CD4-positive, CD25-positive, alpha-beta regulatory T cell (primary cell): Measurements from ENCODE around the gene SIGLEC11. TPM values are rescaled to one million over a fixed set of nuclear protein-coding genes. Genes with fewer than 3 reads are reported as not detected.
"Not testable (repeated sequence)": the region's sequence is repeated elsewhere in the genome, so short reads cannot be mapped to it uniquely, and the experiment has no call there.

Experiments used
- ATAC-seq, 2 donors: fragments of 150-1000 bp; cut with Tn5 transposase; one replicate each; pipeline ENCODE4 v1.10.0; 2021; ENCODE audit warnings: low read depth in 2 of 2, moderate number of reproducible peaks in 2 of 2, moderate library complexity in 1 of 2
- DNase-seq, 3 donors: peaks; one replicate each; pipeline versions ENCODE4 v3.0.0 to v3.0.0-alpha.2; 2012 to 2022; ENCODE audit warnings: mixed read lengths in 1 of 3
- H3K27ac ChIP-seq: one replicate; pipeline ENCODE4 v1.7.0; 2013; ENCODE audit warnings: mild to moderate bottlenecking, low read length; ENCODE audit not compliant: insufficient read depth, poor library complexity, severe bottlenecking
- H3K27me3 ChIP-seq: one replicate; pipeline ENCODE4 v1.7.0; 2013; ENCODE audit warnings: low read length; ENCODE audit not compliant: control insufficient read depth, insufficient read depth
- H3K36me3 ChIP-seq: one replicate; pipeline ENCODE4 v1.7.0; 2013; ENCODE audit warnings: mild to moderate bottlenecking, low read length, moderate library complexity; ENCODE audit not compliant: control insufficient read depth, insufficient read depth
- H3K4me1 ChIP-seq: 2 replicates; pipeline ENCODE4 v1.7.0; 2013; ENCODE audit warnings: mild to moderate bottlenecking, low read length; ENCODE audit not compliant: insufficient read depth, control insufficient read depth, poor library complexity, severe bottlenecking
- H3K4me3 ChIP-seq: one replicate; pipeline ENCODE4 v1.7.0; 2013; ENCODE audit warnings: low read depth, mild to moderate bottlenecking, low read length, moderate library complexity
- H3K9me3 ChIP-seq, 2 experiments: 1 replicate in 1 of 2; 2 replicates in 1 of 2; pipeline ENCODE4 v1.7.0; 2013; ENCODE audit warnings: low read length in 2 of 2, mild to moderate bottlenecking in 1 of 2, moderate library complexity in 1 of 2; ENCODE audit not compliant: control insufficient read depth in 2 of 2
- H3K27ac Mint-ChIP-seq, 3 donors: one replicate each; pipeline ENCODE4 v1.8.0; 2020 to 2022; ENCODE audit warnings: mild to moderate bottlenecking in 3 of 3, mixed read lengths in 3 of 3, moderate library complexity in 2 of 3
- H3K27me3 Mint-ChIP-seq: one replicate; pipeline ENCODE4 v1.8.0; 2022; ENCODE audit warnings: mild to moderate bottlenecking, mixed read lengths
- H3K36me3 Mint-ChIP-seq: one replicate; pipeline ENCODE4 v1.8.0; 2020; ENCODE audit warnings: mixed read lengths
- H3K4me1 Mint-ChIP-seq, 4 donors: one replicate each; pipeline ENCODE4 v1.8.0; 2020 to 2022; ENCODE audit warnings: mixed read lengths in 4 of 4, mild to moderate bottlenecking in 1 of 4
- H3K4me3 Mint-ChIP-seq, 4 donors: one replicate each; pipeline ENCODE4 v1.8.0; 2020 to 2022; ENCODE audit warnings: mild to moderate bottlenecking in 4 of 4, mixed read lengths in 4 of 4, moderate library complexity in 3 of 4
- H3K9me3 Mint-ChIP-seq, 7 donors: one replicate each; pipeline ENCODE4 v1.8.0; 2020 to 2022; ENCODE audit warnings: mixed read lengths in 7 of 7, mild to moderate bottlenecking in 3 of 7, moderate library complexity in 2 of 7
- polyA plus RNA-seq, 4 donors: library from polyadenylated mRNA; unstranded; fragments of 300-500 nt; fragmentation: Illumina TruSeq; gene quantifications; one replicate each; pipeline ENCODE4 v1.2.3, GENCODE V29; 2021
- total RNA-seq: library from RNA; stranded (reverse); gene quantifications from one replicate; pipeline ENCODE4 v1.2.3, GENCODE V29; 2022

The SIGLEC11 gene
- total and polyA plus RNA-seq, 5 donors from 2014 or later = not detected

GRCh38 chr19:49969355-49969754 lies 8.4 kb upstream of the SIGLEC11 start:
- H3K4me1 ChIP-seq, H3K36me3 Mint-ChIP-seq, H3K27ac Mint-ChIP-seq, H3K27me3 ChIP-seq, DNase-seq, ATAC-seq, H3K27ac ChIP-seq, H3K4me3 ChIP-seq, H3K4me1 Mint-ChIP-seq, H3K4me3 Mint-ChIP-seq, H3K27me3 Mint-ChIP-seq, H3K36me3 ChIP-seq, H3K9me3 Mint-ChIP-seq, H3K9me3 ChIP-seq: not testable (repeated sequence)

GRCh38 chr19:49968279-49968922 lies 7.4 kb upstream of the SIGLEC11 start:
- Mint-ChIP-seq H3K9me3 (peaks cover 0 to 1% (median 0%) of the 10 kb centered on the region in 7 donors), H3K4me1 (no peaks in the 10 kb centered on the region), H3K27me3 (peaks cover 6% of the 10 kb centered on the region), H3K27ac (no peak overlapping the region), H3K4me3 (no peak overlapping the region), H3K36me3 (no peaks in the 10 kb centered on the region)
- Histone ChIP-seq H3K4me1 (no peaks in the 10 kb centered on the region), H3K4me3 (no peak overlapping the region), H3K27me3 (no peaks in the 10 kb centered on the region), H3K27ac (no peak overlapping the region), H3K9me3 (no peaks in the 10 kb centered on the region), H3K36me3 (no peaks in the 10 kb centered on the region)
- no peak for DNase-seq
- no peak for ATAC-seq

- not testable (repeated sequence) for H3K36me3 ChIP-seq, ATAC-seq, H3K4me3 ChIP-seq, H3K4me1 Mint-ChIP-seq, H3K9me3 ChIP-seq, DNase-seq, H3K36me3 Mint-ChIP-seq, H3K4me3 Mint-ChIP-seq, H3K27ac Mint-ChIP-seq, H3K27me3 ChIP-seq, H3K27me3 Mint-ChIP-seq, H3K9me3 Mint-ChIP-seq, H3K4me1 ChIP-seq, H3K27ac ChIP-seq
These were observed 1.1 kb downstream of the SIGLEC11 start for GRCh38 chr19:49959892-49960291.

DNA sequence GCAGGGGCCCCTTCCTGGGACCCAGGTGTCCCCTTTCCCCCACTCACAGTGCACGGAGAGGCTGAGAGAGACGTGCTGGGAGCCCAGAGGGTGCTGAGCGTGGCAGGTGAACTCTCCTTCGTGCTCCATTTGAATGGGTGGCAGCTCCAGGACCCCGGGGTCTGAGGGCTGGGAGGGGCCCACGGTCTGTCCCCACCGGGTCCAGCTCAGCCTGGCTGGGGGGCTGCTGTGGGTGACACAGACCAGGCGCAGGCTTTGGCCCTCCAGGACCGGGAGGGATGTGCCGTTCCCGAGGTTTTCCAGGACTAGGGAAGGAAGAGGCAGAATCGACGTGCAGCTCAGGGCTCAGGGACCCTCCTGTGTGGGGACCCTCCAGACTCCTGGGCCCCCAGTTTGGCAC lies 2.4 kb downstream of the SIGLEC11 start:
- H3K4me3 Mint-ChIP-seq, H3K4me3 ChIP-seq, H3K9me3 Mint-ChIP-seq, ATAC-seq, H3K27ac ChIP-seq, H3K27me3 ChIP-seq, H3K27ac Mint-ChIP-seq, H3K9me3 ChIP-seq, H3K36me3 Mint-ChIP-seq, DNase-seq, H3K4me1 Mint-ChIP-seq, H3K36me3 ChIP-seq, H3K4me1 ChIP-seq: not testable (repeated sequence)
- peaks cover 12% of the 10 kb centered on the region for H3K27me3 Mint-ChIP-seq

DNA sequence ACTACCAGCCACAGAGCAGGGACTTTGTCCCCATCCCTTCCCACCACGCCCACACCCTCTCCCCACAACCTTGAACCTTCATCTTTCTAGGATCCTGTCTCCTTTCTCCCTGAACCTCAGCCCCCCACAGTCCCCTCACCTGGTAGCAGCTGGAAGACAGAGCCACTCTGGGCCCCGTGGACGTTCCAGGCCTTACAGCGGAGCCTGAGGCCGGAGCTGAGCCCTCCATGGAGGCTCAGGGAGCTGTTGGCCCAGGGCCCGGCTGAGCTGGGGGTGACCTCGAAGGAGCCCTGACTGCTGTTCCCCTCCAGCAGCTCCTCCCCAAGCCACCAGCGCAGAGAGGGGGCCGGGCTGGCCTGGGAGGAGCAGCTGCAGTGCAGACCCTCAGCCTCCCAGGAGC lies 2.8 kb downstream of the SIGLEC11 start:
- H3K27ac ChIP-seq, H3K27me3 ChIP-seq, H3K4me1 Mint-ChIP-seq, H3K4me3 Mint-ChIP-seq, H3K27ac Mint-ChIP-seq, H3K9me3 ChIP-seq, DNase-seq, ATAC-seq, H3K9me3 Mint-ChIP-seq, H3K4me3 ChIP-seq, H3K36me3 ChIP-seq, H3K36me3 Mint-ChIP-seq, H3K4me1 ChIP-seq: not testable (repeated sequence)
- peaks cover 14% of the 10 kb centered on the region for H3K27me3 Mint-ChIP-seq

GRCh38 chr19:49957262-49957915 lies 3.6 kb downstream of the SIGLEC11 start:
- Mint-ChIP-seq H3K9me3 (no peaks in the 10 kb centered on the region), H3K4me1 (peaks cover 0 to 3% (median 0%) of the 10 kb centered on the region in 4 donors), H3K36me3 (no peaks in the 10 kb centered on the region), H3K27me3 (peaks cover 14% of the 10 kb centered on the region), H3K27ac (no peak overlapping the region), H3K4me3 (no peak overlapping the region)
- Histone ChIP-seq H3K36me3 (no peaks in the 10 kb centered on the region), H3K4me3 (no peak overlapping the region), H3K27me3 (no peaks in the 10 kb centered on the region), H3K4me1 (no peaks in the 10 kb centered on the region), H3K27ac (no peak overlapping the region), H3K9me3 (no peaks in the 10 kb centered on the region)
- DNase-seq (no peak), ATAC-seq (no peak)

- H3K4me3 ChIP-seq = no peak overlapping the region
- no peaks in the 10 kb centered on the region for H3K36me3 ChIP-seq
- no peaks in the 10 kb centered on the region for H3K27me3 ChIP-seq
- H3K4me1 ChIP-seq = no peaks in the 10 kb centered on the region
- Mint-ChIP-seq H3K4me1 (peaks cover 0 to 3% (median 0%) of the 10 kb centered on the region in 4 donors), H3K27ac (no peak overlapping the region), H3K27me3 (peaks cover 11% of the 10 kb centered on the region), H3K36me3 (no peaks in the 10 kb centered on the region), H3K4me3 (no peak overlapping the region), H3K9me3 (no peaks in the 10 kb centered on the region)
- no peak for ATAC-seq
- DNase-seq = no peak
- no peaks in the 10 kb centered on the region for H3K9me3 ChIP-seq
- no peak overlapping the region for H3K27ac ChIP-seq
These were observed 4.9 kb downstream of the SIGLEC11 start for GRCh38 chr19:49956115-49956495.

DNA sequence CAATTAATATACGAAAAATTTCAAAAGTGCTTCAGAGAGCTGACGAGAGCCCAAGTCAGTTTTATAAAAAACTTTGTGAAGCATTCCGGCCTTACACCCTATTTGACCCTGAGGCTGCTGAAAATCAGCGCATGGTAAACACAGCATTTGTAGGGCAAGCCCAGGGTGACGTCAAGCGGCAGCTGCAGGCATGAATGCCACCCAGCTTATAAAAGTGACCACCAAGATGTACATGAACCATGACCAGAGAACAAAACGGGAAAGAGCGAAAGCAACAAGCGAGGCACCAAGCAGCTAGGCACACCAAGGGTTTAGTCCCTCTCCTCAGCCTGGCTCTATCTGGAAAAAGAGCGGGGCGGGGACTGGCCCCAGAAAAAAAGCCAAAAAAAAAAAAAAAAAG lies 6.0 kb downstream of the SIGLEC11 start:
- no peaks in the 10 kb centered on the region for H3K27me3 ChIP-seq
- no peak overlapping the region for H3K4me3 ChIP-seq
- peaks cover 10% of the 10 kb centered on the region for H3K27me3 Mint-ChIP-seq
- peak overlapping the region in 1 of 3 donors; percentile 69 for H3K27ac Mint-ChIP-seq
- no peaks in the 10 kb centered on the region for H3K36me3 Mint-ChIP-seq
- DNase-seq (no peak), ATAC-seq (no peak)
- no peak overlapping the region for H3K4me3 Mint-ChIP-seq
- H3K9me3 Mint-ChIP-seq = no peaks in the 10 kb centered on the region
- no peaks in the 10 kb centered on the region for H3K9me3 ChIP-seq
- H3K36me3 ChIP-seq = no peaks in the 10 kb centered on the region
- H3K4me1 Mint-ChIP-seq = peaks cover 0 to 3% (median 0%) of the 10 kb centered on the region in 4 donors
- no peaks in the 10 kb centered on the region for H3K4me1 ChIP-seq
- H3K27ac ChIP-seq = no peak overlapping the region
